Measurements from ENCODE around the gene MTHFD1L. TPM values are rescaled to one million over a fixed set of nuclear protein-coding genes. Genes with fewer than 3 reads are reported as not detected.
A peak's percentile ranks its signal among the peaks of the same experiment; 100 is the strongest.

The MTHFD1L gene
- total and polyA plus RNA-seq, 2 of the 4 experiments (the other 2 are of a cell fraction): 43.5 to 53.2 TPM

DNA sequence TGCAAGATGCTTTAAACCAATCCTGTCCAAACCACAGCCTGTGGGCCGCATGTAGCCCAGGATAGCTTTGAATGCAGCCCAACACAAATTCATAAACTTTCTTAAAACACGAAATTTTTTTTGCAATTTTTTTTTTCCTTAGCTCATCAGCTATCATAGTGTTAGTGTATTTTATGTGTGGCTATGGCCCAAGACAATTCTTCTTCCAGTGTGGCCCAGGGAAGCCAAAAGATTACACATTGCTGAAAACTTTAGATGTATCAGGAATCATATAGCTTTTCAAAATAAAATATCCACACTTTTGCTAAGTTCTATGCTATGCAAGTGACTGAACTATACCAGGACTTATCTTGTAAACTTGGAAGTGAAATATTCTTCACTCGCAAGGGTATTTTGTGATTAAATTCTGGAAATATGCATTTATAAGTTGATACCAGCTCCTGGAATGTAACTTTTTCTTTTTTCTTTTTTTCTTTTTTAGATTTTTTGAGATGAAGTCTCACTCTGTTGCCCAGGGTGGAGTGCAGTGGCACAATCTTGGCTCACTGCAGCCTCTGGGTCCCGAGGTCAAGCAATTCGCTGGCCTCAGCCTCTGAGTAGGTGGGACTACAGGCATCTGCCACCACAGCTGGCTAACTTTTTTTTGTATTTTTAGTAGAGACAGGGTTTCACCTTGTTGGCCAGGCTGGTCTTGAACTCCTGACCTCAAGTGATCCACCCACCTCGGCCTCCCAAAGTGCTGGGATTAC lies 49.8 kb downstream of the MTHFD1L start:
- Histone ChIP-seq H4K8ac (ENCODE audit: low read depth in 2 of 2, low read length in 2 of 2) (no peak overlapping the region; a peak in 1 of 4 replicates), H3K4ac (ENCODE audit: low read depth, low read length) (no peak overlapping the region), H2AFZ (replicated peaks; ENCODE audit: low read length, poor library complexity) (no peak overlapping the region), H3K18ac (ENCODE audit: low read depth, low read length) (peak overlapping the region; percentile 70; the same call in 1 of the 2 replicates), H4K91ac (ENCODE audit: insufficient read depth, low read depth, low read length) (no peak overlapping the region), H3K4me3 (ENCODE audit: insufficient read depth, low read depth, low read length) (no peak overlapping the region), H3K27me3 (ENCODE audit: control insufficient read depth, insufficient read depth, low read length) (no peaks in the 10 kb centered on the region), H3K9ac (ENCODE audit: low read depth, low read length) (no peak overlapping the region), H3K9me3 (ENCODE audit: control insufficient read depth, insufficient read depth, low read length) (no peaks in the 10 kb centered on the region), H3K27ac (ENCODE audit: insufficient read depth, low read length) (peak overlapping the region; percentile 82; the same call in 1 of the 2 replicates), H4K20me1 (ENCODE audit: insufficient read depth, low read length) (no peaks in the 10 kb centered on the region), H3K36me3 (ENCODE audit: control insufficient read depth, insufficient read depth, low read length) (peaks cover 56% of the 10 kb centered on the region), H3K79me1 (ENCODE audit: low read depth in 1 of 2, low read length in 2 of 2) (peaks cover 21 to 43% of the 10 kb centered on the region in 2 experiments), H2AK5ac (ENCODE audit: low read depth, low read length) (no peak overlapping the region), H3K4me2 (ENCODE audit: low read depth, low read length) (no peak overlapping the region), H2BK15ac (ENCODE audit: low read depth, low read length) (no peak overlapping the region), H4K5ac (ENCODE audit: low read depth, low read length) (peak overlapping the region; percentile 45; the same call in 1 of the 2 replicates), H2AK9ac (replicated peaks; ENCODE audit: low read depth, low read length, poor library complexity) (no peak overlapping the region), H3K56ac (ENCODE audit: extremely low read depth, insufficient read depth, low read length) (no peak overlapping the region), H3K9me1 (ENCODE audit: insufficient read depth, low read length) (0 out of 2 replicates have a peak, but pooled peaks cover 6% of the 10 kb centered on the region), H3K4me1 (ENCODE audit: control insufficient read depth, insufficient read depth, low read length) (peaks cover 8% of the 10 kb centered on the region), H2BK20ac (ENCODE audit: low read depth, low read length) (no peak overlapping the region), H2BK120ac (ENCODE audit: low read depth, low read length) (no peak overlapping the region), H3K23ac (ENCODE audit: low read depth, low read length) (no peak overlapping the region), H3K14ac (replicated peaks; ENCODE audit: low read depth, low read length) (no peak overlapping the region), H2BK5ac (ENCODE audit: low read depth, low read length, poor library complexity, severe bottlenecking) (peak overlapping the region; percentile 55)
- intact Hi-C loops (cut with micrococcal nuclease) (no loop called here), dilution Hi-C loops (cut with HindIII; ENCODE audit: low sequenced_read_pairs, unreplicated experiment) (no loop called here), in situ Hi-C loops (cut with MboI; ENCODE audit: low sequenced_read_pairs) (no loop called here)
- POLR2A ChIA-PET (ENCODE audit: unreplicated experiment): no interaction called here
- peak; percentile 69 for DNase-seq
- CTCF ChIA-PET: interaction anchor here (1.2 to 1.6 kb wide), 2 partner anchors 23 to 416 kb away, joined by 3 to 6 read pairs; no protein-coding TSS in a partner anchor
- no CpG with 5 or more reads among the region's 6 CpGs for WGBS, 2 experiments (ENCODE audit: extremely low coverage in 2 of 2, insufficient read length in 1 of 2)
- BruUV-seq (replicated peaks): no TSS peak
- peak; percentile 65 for ATAC-seq (ENCODE audit: low read depth)
- TF ChIP-seq FOS (IDR thresholded peaks at IDR 0.05; ENCODE audit: low read depth, low read length) (no peak), MAFK (IDR thresholded peaks at IDR 0.05; ENCODE audit: low read depth, low read length) (no peak), ELK1 (IDR thresholded peaks at IDR 0.05; ENCODE audit: borderline replicate concordance, low read depth, low read length) (no peak), USF2 (IDR thresholded peaks at IDR 0.05; ENCODE audit: low read depth, low read length) (no peak), POLR2A (IDR thresholded peaks at IDR 0.05; ENCODE audit: low read depth, low read length) (no peak), MAZ (IDR thresholded peaks at IDR 0.05; ENCODE audit: borderline replicate concordance, low read depth, low read length) (no peak), CHD1 (IDR thresholded peaks at IDR 0.05; ENCODE audit: low read depth, low read length) (no peak), RCOR1 (IDR thresholded peaks at IDR 0.05; ENCODE audit: insufficient replicate concordance, low read length) (no peak), RAD21 (IDR thresholded peaks at IDR 0.05; ENCODE audit: low read length) (no peak), BHLHE40 (IDR thresholded peaks at IDR 0.05; ENCODE audit: low read depth, low read length) (no peak), RFX5 (IDR thresholded peaks at IDR 0.05; ENCODE audit: low read depth, low read length) (no peak), MXI1 (IDR thresholded peaks at IDR 0.05; ENCODE audit: borderline replicate concordance, low read depth, low read length) (no peak), NFE2L2 (IDR thresholded peaks at IDR 0.05; ENCODE audit: low read depth, low read length) (no peak), SMC3 (IDR thresholded peaks at IDR 0.05; ENCODE audit: low read depth, low read length) (no peak)
- TF ChIP-seq, protein P1, sequence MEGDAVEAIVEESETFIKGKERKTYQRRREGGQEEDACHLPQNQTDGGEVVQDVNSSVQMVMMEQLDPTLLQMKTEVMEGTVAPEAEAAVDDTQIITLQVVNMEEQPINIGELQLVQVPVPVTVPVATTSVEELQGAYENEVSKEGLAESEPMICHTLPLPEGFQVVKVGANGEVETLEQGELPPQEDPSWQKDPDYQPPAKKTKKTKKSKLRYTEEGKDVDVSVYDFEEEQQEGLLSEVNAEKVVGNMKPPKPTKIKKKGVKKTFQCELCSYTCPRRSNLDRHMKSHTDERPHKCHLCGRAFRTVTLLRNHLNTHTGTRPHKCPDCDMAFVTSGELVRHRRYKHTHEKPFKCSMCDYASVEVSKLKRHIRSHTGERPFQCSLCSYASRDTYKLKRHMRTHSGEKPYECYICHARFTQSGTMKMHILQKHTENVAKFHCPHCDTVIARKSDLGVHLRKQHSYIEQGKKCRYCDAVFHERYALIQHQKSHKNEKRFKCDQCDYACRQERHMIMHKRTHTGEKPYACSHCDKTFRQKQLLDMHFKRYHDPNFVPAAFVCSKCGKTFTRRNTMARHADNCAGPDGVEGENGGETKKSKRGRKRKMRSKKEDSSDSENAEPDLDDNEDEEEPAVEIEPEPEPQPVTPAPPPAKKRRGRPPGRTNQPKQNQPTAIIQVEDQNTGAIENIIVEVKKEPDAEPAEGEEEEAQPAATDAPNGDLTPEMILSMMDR (conservative IDR thresholded peaks at IDR 0.05; ENCODE audit: low read depth, low read length): no peak
